Keratinocyte (primary cell): ENCODE data around the gene IL1RAPL1.

ENCODE experiments used
- EZH2 ChIP-seq: IDR thresholded peaks from one replicate; pipeline ENCODE4 v1.6.1; 2012; ENCODE audit warnings: inconsistent platforms, mild to moderate bottlenecking, low read length, moderate library complexity
- TF ChIP-seq, protein P1 (sequence below), 3 experiments: IDR thresholded peaks in 1 of 3; conservative IDR thresholded peaks in 1 of 3; optimal IDR thresholded peaks in 1 of 3; 2 replicates in 2 of 3; 3 replicates in 1 of 3; pipeline versions ENCODE3 to v1.5.1; 2011; ENCODE audit warnings: low read length in 3 of 3, mild to moderate bottlenecking in 3 of 3, moderate library complexity in 2 of 3, control low read depth in 1 of 3, inconsistent platforms in 1 of 3; ENCODE audit not compliant: insufficient read depth in 2 of 3; ENCODE audit errors: extremely low read depth in 1 of 3

DNA sequence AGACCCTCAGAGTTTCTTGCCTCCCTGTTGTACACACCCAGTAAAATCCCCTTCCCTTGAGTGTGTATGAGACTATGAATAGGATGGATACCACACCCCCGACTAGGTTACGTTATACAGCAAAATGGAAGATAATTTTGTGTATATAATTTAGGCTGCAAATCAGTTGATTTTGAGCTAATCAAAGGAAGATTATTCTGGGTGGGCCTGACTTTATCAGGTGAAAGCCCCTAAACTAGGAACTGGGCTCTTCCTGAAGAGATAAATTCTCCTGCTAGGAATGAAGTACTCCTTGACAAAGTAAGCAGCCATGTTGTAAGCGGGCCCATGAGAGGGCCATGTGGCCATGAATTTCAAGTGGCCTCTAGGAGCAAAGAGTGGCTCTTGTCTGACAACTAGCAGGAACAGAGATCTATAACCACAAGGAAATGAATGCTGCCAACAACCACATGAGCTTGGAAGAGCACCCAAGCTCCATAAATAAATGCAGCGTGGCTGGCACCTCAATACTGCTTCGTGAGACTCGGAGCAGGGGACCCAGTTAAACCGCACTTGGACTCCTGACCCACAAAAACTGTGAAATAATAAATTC is 646.4 kb downstream of the IL1RAPL1 start:
- TF ChIP-seq, protein P1, sequence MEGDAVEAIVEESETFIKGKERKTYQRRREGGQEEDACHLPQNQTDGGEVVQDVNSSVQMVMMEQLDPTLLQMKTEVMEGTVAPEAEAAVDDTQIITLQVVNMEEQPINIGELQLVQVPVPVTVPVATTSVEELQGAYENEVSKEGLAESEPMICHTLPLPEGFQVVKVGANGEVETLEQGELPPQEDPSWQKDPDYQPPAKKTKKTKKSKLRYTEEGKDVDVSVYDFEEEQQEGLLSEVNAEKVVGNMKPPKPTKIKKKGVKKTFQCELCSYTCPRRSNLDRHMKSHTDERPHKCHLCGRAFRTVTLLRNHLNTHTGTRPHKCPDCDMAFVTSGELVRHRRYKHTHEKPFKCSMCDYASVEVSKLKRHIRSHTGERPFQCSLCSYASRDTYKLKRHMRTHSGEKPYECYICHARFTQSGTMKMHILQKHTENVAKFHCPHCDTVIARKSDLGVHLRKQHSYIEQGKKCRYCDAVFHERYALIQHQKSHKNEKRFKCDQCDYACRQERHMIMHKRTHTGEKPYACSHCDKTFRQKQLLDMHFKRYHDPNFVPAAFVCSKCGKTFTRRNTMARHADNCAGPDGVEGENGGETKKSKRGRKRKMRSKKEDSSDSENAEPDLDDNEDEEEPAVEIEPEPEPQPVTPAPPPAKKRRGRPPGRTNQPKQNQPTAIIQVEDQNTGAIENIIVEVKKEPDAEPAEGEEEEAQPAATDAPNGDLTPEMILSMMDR (optimal IDR thresholded peaks at IDR 0.05 in 1 of 3, IDR thresholded peaks at IDR 0.05 in 1 of 3, conservative IDR thresholded peaks at IDR 0.05 in 1 of 3; ENCODE audit: extremely low read depth in 1 of 3, insufficient read depth in 2 of 3, low read length in 3 of 3): no peak
- TF ChIP-seq EZH2: no peak
